DLD1 (cell line): ENCODE measurements around the gene ORMDL3.

Source experiments
- in situ Hi-C: cut with HindIII; loops from 2 replicates; pipeline ENCODE4 v1.10.0; 2017; ENCODE audit warnings: low sequenced_read_pairs

Gene ORMDL3, protein sequence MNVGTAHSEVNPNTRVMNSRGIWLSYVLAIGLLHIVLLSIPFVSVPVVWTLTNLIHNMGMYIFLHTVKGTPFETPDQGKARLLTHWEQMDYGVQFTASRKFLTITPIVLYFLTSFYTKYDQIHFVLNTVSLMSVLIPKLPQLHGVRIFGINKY

DNA sequence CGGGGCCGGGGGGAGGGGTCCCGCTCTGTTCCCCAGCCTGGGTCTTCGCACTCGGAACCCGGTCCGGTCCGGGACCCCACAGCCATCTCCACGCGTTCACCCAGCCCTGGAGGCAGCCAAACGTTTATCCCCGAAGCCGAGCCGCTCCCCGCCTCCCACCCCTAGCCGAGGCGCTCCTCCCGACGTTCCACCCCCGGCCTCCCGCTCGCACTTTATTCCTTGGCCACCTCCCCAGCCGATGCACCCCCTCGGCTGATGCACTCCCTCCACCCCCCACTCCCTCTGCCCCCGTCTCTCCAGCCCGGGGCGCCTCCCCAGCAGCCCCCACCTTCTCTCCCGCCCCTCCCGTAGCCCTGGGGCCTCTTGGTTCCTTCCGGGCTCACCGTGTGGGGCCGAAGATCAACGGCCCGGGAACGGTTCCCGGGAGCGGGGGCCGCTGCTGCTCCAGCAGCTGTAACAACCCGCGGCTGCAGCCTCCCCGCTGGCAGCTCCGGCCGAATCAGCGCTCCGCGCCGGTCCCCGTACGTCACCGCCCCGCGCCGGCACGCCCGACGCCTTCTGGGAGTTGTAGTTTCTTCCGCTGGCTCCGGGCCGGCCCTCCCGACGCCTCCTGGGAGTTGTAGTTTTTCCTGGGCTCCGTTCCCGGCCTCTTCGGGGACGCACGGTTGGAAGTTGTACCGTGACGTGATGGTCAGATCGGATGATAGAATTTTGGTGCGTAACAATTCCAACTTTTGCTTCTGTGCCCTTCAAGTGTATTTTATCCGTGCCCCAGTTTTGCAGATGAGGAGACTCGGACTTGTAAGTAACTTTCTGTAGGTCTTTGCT is at the start of gene ORMDL3, which contains the start of gene LRRC3C:
Gene ORMDL3 (minus strand): TSS at position 501 of the 828 bp plus-strand sequence. CDS start 3,398 bp downstream, outside the sequence.
Gene LRRC3C (plus strand): TSS at position 632 of the 828 bp plus-strand sequence. CDS start 13,792 bp downstream, outside the sequence.
- in situ Hi-C loops: no loop called here

DNA sequence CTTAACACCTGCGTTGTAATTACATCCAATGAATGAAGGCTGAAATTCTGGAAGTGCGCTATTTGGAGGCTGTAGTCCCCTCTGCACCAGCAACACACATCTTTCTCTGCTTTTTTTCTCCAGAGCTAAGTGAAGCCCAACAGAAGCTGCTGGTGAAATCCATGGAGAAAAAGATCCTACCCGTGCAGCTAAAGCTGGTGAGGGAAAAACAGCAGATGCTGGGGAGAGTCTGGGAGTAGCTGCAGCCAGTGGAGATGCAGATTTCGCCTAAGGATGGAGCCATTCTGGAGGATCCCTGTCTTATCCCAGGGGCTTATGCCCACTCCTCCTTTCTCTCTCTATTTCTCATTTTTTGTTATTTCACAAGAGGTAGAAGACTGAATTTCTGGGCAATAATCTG is 48.4 kb upstream of the ORMDL3 start:
- in situ Hi-C loops: loop anchor here (25.0 kb wide), 2 partner anchors 136 to 336 kb away; partner anchors contain the start of genes MSL1, NR1D1 and RARA

DNA sequence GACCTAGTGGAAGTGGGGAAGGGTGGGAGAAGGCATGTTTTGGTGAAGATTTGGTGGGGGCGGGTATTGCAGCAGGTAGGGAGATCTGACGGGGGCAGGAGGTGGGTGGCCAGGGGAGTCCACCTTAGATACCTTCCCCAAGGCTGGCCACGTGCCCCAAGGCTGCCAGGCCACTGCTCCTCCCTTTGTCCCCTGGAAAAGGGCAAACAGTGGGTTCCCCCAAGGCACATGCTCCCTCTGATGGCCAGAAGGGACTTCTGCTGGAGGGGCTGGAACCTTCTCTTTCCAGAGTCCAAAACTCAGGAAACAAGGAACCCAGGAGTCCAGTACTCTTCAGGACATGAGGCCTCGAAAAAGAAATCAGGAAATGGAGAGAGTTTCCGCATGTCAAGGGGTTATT is 47.0 kb upstream of the ORMDL3 start:
- in situ Hi-C loops: no loop called here

DNA sequence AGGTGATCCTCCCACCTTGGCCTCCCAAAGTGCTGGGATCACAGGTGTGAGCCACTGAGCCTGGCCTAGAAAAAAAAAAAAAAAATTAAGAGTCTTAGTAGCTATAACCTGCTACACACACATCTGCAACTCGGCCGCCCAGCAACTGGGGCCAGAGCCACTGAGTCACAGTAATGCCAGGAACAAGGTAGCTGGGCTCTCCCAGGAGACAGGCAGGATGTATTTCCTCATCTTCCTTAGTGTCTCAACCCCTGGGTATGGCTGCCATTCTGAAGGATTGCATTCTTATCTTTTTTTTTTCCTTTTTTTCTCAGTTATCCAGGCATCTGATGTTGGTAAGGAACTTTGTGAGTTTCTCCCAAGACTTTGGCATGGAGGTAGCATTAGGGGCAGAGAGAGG is 46.1 kb upstream of the ORMDL3 start:
- in situ Hi-C loops: no loop called here

DNA sequence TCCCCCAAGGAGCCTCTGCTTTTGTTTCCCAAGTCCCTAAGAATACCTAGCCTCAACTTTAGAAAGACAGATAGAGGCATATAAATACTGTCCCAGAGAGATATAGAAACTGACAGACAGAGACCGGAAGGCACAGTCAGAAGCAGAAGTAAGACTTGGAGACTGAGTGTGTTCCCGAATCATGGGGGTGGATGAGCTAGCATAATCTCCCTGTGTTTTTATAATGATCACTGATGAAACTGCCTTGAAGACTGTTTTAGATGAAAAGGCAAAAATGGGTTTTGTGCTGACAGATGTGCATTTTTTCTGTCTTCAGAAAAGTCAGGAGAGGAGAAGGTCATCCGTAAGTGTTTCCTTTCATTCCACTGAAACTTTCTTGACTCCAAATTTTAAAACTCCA is 44.9 kb upstream of the ORMDL3 start:
- in situ Hi-C loops: no loop called here

DNA sequence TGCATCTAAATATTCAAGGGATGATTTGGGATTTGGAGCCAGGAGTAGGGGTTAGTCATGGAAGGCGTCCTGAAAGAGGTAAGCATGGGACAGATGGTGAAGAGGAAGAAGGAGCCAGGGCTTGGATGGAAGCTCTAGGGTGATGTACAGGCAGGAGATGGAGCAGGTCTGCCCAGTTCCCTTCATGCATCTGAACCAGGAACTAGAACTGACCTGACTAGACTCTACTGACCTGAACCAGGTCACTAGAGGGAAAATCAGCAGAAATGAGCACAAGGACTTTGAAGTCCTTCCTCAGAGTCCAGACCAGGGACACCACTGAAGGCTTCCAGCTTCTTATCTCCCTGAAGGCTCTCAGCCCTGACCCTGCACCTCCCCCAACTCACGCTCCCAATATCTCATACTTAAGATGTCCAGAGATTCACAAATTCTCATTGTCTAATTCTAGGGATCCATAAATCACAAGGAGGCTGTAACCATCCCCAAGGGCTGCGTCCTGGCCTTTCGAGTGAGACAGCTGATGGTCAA is 43.7 kb upstream of the ORMDL3 start:
- in situ Hi-C loops: no loop called here

DNA sequence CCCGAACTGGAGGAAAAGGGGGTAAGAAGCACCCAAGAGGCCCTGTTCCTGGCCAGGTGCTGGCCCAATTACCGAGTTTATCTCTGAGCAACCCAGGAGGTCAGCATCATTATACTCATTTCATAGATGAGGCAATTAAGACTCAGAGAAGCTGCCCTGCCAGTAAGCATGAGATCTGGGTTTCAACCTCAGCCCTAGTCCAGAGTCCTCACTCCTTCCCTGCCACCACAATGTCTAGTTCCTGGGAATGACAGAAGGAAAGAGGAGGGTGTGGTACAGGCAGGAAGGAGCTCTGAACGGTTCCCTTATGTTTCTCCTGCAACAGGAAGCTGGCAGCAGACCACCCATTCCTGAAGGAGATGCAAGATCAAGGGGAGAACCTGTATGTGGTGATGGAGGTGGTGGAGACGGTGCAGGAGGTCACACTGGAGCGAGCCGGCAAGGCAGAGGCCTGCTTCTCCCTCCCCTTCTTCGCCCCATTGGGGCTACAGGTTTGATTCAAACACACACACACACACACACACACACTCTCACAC is 42.8 kb upstream of the ORMDL3 start:
- in situ Hi-C loops: no loop called here

DNA sequence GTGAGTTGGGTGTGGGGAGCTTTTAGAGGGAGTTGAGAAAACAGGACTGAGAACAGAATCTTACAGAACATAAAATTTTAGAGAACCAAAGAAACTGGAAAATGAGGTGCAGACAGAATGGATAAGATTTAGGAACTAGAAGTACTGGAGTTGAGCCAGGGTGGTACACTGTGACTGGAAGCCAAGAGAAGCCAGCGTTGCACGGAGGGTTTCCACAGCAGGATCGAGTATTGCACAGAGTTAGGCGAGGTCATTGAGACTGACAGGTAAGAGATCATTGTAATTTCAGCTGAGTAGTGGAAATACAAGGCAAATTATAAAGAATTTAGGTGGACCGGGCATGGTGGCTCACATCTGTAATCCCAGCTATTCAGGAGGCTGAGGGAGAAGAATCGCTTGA is 42.0 kb upstream of the ORMDL3 start:
- in situ Hi-C loops: no loop called here

DNA sequence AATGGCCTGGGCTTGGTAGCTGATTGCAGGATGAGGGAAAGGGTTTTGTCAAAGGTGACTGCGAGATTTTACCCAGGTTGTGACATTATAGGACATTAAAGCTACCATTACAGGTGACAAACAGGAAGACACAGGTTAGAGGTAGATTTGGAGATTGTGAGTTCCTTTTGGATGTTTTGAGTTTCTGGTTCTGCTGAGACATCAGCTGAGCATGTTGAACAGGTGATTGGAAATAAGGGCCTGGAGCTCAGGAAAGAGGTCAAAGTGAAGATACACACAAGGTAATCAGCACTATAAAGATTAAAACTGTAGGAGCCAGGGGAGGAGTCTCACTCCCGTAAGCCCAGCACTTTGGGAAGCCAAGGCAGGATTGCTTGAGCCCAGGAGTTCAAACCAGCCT is 41.4 kb upstream of the ORMDL3 start:
- in situ Hi-C loops: no loop called here

DNA sequence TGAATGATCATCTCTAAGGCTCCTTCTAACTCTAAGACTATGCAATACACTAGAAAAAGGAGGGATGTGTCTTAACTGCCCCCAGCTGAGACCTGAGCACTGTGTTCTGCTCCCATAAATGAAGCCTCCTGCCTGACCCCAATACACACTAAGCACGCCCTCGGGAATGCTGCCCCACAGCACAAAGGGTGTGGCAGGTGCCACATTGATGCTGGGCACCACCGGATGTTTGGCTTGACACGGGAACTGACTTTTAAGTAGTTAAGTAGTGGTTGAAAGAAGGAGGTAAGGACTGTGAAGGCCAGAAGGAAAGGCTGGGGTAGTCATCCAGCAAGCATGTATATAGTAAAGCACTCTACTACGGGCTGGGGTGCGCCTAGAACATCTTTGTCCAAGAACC is 39.4 kb upstream of the ORMDL3 start:
- in situ Hi-C loops: no loop called here

DNA sequence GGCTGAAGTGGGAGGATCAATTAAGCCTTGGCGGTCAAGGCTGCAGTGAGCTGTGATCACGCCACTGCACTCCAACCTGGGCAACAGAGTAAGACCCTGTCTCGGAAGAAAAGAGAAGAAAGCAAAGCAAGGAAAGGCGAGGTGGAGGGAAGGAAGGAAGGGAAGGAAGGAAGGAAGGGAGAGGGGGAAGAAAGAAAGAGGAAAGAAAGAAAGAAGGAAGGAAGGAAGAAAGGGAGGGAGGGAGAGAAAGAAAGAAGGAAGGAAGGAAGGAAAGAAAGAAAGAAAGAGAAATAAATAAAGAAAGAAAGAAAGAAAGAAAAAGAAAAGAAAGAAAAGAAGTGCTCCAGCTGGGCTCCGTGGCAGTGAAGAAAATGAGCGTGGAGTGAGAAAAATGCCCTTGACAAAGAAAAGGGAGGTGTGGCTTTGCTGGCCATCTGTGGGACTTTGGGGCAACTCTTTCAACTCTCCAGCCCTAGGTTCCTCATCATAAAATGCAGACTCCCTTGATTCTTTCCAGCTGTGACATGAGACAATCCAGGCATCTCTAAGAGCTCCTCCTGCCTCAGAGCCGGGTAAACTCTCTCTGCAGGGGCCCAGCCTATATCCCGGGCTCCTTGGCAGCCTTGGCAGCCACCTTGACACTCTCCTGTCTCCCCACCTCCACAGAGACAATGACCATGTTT is 37.8 kb upstream of the ORMDL3 start:
- in situ Hi-C loops: no loop called here

DNA sequence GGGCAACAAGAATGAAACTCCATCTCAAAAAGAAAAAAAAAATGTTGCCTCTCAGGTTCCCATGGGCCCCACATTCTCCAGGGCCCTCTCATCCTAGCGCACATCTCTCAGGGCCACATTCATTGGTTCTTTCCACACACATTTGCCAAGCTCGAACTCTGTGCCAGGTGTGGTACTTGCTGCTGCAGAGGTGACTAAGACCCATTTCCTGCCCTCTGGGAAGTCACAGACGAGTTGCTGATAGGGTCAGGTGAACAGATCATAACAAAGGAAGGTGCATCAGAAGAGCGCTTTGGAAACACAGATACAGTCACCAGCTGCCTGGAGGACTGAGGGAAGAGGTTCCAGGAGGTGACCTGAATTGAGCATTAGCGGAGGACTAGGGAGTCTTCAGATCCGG is 36.4 kb upstream of the ORMDL3 start:
- in situ Hi-C loops: no loop called here

DNA sequence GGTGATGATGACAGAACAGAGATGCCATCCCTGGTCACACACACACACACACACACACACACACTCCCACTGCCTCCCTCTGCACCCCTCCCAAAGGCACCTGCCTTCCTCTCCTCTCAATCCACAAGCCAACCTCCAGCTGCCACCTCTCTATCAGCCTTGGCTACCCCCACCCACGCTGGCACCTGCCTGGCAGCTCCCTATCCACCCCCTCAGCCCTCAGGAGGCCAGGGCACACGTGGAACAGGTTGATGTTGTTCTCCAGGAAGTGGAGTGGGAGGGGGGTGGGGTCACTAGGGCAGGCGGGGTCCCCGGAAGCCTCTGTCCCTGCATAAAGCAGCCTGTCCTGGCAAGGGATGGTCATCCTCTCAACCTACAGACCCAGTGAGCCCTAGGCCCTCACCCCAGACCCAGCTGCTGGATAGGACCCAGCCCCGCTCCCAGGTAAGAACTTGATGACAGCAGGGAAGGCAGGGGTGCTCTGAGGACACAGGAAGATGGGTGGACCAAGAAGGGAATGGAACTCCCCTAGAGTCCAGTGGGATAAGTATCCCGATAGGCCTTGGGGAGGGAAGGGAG is 35.3 kb upstream of the ORMDL3 start, which contains the start of gene GSDMA:
Gene GSDMA (plus strand): TSS at position 363 of the 579 bp plus-strand sequence. CDS start 2,684 bp downstream, outside the sequence.
- in situ Hi-C loops: no loop called here

DNA sequence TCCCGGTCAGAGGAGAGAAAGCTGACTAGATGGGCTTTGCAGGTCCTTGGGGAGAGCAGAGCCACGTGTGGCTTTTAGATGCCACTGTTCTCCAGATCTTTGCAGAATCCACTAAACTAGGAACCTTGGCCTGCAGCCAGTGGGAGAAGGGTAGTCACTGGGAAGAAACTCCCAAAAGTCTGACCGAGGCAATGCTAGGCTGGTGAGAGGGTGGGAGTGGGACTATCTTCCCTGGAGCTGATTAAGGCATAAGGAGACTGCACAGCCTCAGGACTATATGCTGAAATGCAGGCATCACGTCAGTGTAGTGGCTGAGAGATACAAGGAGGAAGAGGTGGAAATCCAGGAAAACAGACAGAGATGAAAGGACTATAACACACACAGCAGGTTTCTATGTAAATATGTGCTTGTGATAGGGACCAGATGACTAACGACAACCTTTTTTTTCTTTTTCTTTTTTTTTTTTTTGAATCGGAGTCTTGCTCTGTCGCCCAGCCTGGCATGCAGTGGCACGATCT is 33.2 kb upstream of the ORMDL3 start:
- in situ Hi-C loops: no loop called here

DNA sequence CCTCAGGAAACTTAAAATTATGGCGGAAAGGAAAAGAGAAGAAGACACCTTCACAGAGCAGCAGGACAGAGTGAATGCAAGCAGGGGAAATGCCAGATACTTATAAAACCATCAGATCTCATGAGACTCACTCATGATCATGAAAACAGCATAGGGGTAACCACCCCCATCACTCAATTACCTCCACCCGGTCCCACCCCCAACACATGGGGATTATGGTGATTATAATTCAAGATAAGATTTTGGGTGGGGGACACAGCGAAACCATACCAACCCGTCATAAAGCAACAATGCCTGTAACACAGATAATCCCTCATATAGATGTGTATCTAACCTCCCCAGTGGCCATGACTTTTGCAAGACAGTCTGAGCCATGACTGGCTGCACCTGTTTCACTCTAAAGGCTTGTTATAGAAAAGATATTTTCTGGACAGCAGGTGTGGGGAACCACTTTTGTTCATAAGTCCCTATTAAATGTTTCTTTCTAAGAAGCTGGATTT is 28.4 kb upstream of the ORMDL3 start:
- in situ Hi-C loops: no loop called here

DNA sequence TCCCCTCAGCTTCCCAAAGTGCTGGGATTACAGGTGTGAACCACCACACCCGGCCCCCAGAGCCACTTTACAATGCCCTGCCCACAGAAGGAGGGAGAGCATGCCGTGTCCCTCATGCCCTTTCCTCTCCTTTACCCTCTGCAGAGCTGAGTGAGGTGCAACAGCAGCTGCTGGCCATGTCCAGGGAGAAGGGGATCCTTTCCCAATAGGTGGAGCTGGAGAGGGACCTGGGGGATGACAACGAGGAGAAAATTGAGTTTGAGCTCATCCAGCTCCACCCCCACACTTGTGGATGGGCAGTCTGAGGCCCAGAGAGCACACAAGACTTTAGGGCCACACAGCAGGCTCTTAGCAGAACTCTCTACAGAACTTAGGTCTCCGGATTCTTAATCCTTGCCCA is 27.5 kb upstream of the ORMDL3 start:
- in situ Hi-C loops: no loop called here

DNA sequence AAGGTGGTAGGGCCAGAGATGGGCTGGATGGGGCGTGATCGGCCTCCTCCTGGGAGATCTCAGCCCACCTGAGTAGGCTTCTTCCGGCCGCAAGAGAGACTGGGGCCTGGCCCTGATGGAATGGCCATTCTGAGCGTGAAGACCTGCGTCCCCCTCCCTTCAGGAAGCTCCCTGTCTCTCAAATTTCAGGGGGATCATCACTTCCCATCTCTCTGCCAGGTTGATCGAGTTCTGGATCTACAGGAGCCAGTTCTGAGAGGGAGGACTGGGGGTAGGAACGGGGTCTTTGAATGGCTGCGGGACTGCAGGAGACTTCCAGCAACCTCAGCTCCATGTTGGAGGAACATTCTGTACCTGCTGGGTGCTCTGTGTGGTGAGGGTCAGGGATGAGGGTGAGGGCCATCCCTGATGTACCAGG is 26.1 kb upstream of the ORMDL3 start:
- in situ Hi-C loops: no loop called here

DNA sequence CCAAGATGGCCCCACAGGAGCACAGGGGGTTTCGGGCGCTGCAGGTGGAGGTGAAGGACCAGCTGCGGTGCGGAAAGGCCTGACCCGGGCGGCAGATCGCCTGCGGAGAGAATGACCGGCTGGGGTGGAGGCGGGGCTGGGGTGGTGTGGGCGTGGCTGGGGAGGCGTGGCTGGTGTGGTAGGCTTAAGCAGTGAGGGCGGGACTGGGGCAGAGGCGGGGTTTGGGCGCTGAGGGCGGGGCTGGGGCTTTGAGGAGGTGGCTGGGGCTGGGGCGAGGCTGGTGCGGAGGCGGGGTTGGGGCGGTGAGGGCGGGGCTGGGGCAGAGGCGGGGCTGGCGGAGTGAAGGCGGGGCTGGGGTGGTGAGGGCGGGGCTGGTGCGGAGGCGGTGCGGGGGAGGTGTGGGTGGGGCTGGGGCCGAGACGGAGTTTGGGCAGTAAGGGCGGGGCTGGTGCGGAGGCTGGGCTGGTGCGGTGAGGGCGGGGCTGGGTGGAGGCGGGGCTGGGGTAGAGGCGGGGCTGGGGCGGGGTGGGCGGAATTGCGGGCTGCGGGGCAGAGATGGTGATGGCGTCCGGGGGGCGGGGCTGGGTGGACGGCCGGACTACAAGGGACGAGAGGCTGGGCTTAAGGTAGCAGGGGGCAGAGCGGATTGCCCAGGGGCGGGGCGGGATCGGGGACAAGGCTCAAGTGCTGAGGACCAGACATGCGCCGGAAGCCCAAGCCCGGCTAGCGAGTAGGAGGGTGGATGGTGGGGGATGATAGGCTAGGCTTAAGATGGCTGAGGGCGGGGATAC is 25.5 kb upstream of the ORMDL3 start:
- in situ Hi-C loops: no loop called here

DNA sequence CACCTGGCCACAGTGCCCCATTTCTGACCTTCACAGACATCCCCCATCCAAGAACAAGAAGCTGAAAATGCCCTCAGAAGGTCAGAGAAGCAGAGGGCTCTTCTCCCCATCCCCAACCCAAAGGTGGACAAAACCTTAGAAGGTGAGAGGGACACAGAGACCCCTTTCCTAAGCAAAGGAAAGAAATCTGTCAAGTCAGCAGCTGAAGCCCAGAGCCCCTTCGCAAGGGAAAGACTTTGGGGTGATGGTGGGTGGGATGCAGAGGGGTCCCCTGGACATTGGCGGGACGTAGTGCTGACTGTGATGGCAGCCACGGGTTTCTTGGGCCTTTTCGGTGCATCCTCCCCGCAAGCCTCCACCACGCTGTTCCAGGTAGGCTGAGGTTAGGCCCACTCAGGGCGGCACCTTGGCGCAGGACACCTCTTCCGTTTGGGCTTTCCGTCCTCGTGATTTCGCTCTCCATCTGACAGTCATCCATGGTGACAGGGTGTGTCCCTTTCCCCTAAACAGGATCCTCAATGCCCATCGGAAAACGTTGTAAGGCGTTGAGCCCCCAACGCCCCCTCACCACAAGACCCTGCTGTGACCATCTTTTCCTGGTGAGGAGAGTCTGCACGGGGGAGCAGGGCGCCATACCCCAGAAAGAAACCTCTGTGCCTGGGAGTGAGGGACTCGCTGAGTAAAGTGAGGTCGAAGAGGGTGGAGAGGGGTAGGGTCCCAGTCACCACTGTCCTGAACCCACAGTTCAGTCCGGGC is 24.7 kb upstream of the ORMDL3 start:
- in situ Hi-C loops: no loop called here
